Stimulated activated CD4-positive, alpha-beta T cell treated with anti-CD3 and anti-CD28 coated beads, Interleukin-12 subunit alpha, Interleukin-12 subunit beta, amount 100 ng/mL, for 4 hours (primary cell): Measurements from ENCODE around the gene ABHD16B.
"Not testable (repeated sequence)": the region's sequence is repeated elsewhere in the genome, so short reads cannot be mapped to it uniquely, and the experiment has no call there.

Source experiments
- DNase-seq: peaks from one replicate; pipeline ENCODE4 v3.0.0-alpha.2; 2020

Gene ABHD16B

GRCh38 chr20:63856098-63856511 lies 5.2 kb upstream of the ABHD16B start:
- no peak for DNase-seq

GRCh38 chr20:63857764-63858392 lies 3.4 kb upstream of the ABHD16B start:
- DNase-seq: no peak

GRCh38 chr20:63858393-63859165 lies 2.7 kb upstream of the ABHD16B start:
- no peak for DNase-seq

- no peak for DNase-seq
Observed at GRCh38 chr20:63859166-63859699, 2.1 kb upstream of the ABHD16B start.

- no peak for DNase-seq
Observed at GRCh38 chr20:63860325-63861051, 810 bp upstream of the ABHD16B start.

GRCh38 chr20:63861981-63862901 lies 943 bp downstream of the ABHD16B start:
- no peak for DNase-seq

GRCh38 chr20:63863021-63863797 lies 1.9 kb downstream of the ABHD16B start:
- no peak for DNase-seq

- peak; percentile 69 for DNase-seq
Observed at GRCh38 chr20:63863798-63864544, 2.7 kb downstream of the ABHD16B start.

- DNase-seq: no peak
Observed at GRCh38 chr20:63864545-63864977, 3.3 kb downstream of the ABHD16B start.

- peak; percentile 95 for DNase-seq
Observed at GRCh38 chr20:63864978-63865640, 3.8 kb downstream of the ABHD16B start, which contains the start of gene TPD52L2. TSS of gene TPD52L2 (plus strand) at chr20:63865270. CDS start at chr20:63865366, 96 bp downstream.

- not testable (repeated sequence) for DNase-seq
Observed at GRCh38 chr20:63867042-63867441, 5.7 kb downstream of the ABHD16B start.

GRCh38 chr20:63868264-63868663 lies 7.0 kb downstream of the ABHD16B start:
- no peak for DNase-seq

GRCh38 chr20:63873477-63873971 lies 12.2 kb downstream of the ABHD16B start:
- DNase-seq: peak; percentile 36

- not testable (repeated sequence) for DNase-seq
Observed at GRCh38 chr20:63874241-63874640, 12.9 kb downstream of the ABHD16B start.

GRCh38 chr20:63876489-63877036 lies 15.3 kb downstream of the ABHD16B start:
- no peak for DNase-seq

GRCh38 chr20:63877755-63878470 lies 16.6 kb downstream of the ABHD16B start:
- no peak for DNase-seq

- DNase-seq: no peak
Observed at GRCh38 chr20:63878899-63879663, 17.8 kb downstream of the ABHD16B start.

GRCh38 chr20:63880901-63881300 lies 19.6 kb downstream of the ABHD16B start:
- not testable (repeated sequence) for DNase-seq
